Measurements from ENCODE around the gene PCDHB14.
"Not testable (repeated sequence)": the region's sequence is repeated elsewhere in the genome, so short reads cannot be mapped to it uniquely, and the experiment has no call there.

The PCDHB14 gene

DNA sequence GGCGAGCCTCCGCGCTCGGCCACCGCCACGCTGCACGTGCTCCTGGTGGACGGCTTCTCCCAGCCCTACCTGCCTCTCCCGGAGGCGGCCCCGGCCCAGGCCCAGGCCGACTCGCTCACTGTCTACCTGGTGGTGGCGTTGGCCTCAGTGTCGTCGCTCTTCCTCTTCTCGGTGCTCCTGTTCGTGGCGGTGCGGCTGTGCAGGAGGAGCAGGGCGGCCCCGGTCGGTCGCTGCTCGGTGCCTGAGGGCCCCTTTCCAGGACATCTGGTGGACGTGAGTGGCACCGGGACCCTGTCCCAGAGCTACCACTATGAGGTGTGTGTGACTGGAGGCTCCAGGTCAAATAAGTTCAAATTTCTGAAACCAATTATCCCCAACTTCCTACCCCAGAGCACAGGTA lies 12.3 kb upstream of the PCDHB14 start:
- DNase-seq: not testable (repeated sequence)

DNA sequence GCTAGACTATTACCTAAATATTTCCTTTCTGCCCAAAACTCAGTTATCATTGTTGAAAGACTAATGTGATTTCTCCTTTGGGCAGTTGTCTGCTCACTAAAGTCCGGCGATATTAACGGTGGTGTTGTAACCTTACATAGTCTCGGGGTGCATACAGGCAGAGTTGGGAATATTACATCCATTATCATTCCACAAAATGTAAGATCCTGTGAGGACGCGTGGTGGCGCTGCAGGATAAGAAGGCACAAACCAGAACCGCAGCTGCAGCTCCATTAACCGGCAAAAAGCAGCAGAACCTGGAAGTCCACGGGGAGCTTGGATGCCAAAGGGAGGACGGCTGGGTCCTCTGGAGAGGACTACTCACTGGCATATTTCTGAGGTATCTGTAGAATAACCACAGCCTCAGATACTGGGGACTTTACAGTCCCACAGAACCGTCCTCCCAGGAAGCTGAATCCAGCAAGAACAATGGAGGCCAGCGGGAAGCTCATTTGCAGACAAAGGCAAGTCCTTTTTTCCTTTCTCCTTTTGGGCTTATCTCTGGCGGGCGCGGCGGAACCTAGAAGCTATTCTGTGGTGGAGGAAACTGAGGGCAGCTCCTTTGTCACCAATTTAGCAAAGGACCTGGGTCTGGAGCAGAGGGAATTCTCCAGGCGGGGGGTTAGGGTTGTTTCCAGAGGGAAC lies 9.3 kb upstream of the PCDHB14 start, which contains the start of gene PCDHB13:
Gene PCDHB13 (plus strand): TSS at position 264 of the 684 bp plus-strand sequence. CDS start 205 bp downstream, at position 469.
- not testable (repeated sequence) for DNase-seq

DNA sequence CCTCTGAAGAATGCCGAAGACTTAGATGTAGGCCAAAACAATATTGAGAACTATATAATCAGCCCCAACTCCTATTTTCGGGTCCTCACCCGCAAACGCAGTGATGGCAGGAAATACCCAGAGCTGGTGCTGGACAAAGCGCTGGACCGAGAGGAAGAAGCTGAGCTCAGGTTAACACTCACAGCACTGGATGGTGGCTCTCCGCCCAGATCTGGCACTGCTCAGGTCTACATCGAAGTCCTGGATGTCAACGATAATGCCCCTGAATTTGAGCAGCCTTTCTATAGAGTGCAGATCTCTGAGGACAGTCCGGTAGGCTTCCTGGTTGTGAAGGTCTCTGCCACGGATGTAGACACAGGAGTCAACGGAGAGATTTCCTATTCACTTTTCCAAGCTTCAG lies 8.6 kb upstream of the PCDHB14 start:
- not testable (repeated sequence) for DNase-seq

DNA sequence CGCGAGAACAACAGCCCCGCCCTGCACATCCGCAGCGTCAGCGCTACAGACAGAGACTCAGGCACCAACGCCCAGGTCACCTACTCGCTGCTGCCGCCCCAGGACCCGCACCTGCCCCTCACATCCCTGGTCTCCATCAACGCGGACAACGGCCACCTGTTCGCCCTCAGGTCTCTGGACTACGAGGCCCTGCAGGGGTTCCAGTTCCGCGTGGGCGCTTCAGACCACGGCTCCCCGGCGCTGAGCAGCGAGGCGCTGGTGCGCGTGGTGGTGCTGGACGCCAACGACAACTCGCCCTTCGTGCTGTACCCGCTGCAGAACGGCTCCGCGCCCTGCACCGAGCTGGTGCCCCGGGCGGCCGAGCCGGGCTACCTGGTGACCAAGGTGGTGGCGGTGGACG lies 7.6 kb upstream of the PCDHB14 start:
- DNase-seq: not testable (repeated sequence)

DNA sequence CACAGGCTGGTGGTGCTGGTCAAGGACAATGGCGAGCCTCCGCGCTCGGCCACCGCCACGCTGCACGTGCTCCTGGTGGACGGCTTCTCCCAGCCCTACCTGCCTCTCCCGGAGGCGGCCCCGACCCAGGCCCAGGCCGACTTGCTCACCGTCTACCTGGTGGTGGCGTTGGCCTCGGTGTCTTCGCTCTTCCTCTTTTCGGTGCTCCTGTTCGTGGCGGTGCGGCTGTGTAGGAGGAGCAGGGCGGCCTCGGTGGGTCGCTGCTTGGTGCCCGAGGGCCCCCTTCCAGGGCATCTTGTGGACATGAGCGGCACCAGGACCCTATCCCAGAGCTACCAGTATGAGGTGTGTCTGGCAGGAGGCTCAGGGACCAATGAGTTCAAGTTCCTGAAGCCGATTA lies 7.1 kb upstream of the PCDHB14 start:
- DNase-seq: not testable (repeated sequence)

DNA sequence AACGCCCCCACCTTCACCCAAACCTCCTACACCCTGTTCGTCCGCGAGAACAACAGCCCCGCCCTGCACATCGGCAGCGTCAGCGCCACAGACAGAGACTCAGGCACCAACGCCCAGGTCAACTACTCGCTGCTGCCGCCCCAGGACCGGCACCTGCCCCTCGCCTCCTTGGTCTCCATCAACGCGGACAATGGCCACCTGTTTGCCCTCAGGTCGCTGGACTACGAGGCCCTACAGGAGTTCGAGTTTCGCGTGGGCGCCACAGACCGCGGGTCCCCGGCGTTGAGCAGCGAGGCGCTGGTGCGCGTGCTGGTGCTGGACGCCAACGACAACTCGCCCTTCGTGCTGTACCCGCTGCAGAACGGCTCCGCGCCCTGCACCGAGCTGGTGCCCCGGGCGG lies 1.7 kb downstream of the PCDHB14 start:
- DNase-seq: not testable (repeated sequence)

DNA sequence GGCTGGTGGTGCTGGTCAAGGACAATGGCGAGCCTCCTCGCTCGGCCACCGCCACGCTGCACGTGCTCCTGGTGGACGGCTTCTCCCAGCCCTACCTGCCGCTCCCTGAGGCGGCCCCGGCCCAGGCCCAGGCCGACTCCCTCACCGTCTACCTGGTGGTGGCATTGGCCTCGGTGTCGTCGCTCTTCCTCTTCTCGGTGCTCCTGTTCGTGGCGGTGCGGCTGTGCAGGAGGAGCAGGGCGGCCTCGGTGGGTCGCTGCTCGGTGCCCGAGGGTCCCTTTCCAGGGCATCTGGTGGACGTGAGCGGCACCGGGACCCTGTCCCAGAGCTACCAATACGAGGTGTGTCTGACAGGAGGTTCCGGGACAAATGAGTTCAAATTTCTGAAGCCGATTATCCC lies 2.3 kb downstream of the PCDHB14 start:
- not testable (repeated sequence) for DNase-seq

DNA sequence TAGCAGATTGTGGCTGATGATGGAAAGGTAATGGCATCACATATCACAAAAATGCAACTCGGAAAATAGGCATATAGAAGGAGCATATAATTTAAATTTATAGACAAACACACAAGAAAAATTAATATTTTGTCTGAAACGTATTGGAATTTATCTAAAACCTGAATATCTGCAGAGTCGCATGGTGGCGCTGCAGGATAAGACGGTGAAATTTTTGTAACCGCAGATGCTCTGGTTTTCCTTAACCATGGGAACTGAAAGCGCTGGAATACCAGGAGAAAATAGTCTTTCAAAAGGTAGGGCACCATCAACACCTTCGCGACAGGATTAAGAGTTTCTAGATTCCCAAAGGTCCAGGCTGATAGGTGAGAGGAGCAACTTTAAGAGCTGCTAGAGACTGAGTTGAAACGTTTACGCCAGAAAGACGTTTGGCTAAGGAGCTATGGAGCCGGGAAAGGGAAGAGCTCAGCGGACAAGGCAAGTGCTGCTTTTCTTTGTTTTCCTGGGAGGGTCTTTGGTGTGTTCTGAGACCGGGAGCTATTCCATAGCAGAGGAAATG lies 11.0 kb downstream of the PCDHB14 start:
- no peak for DNase-seq

DNA sequence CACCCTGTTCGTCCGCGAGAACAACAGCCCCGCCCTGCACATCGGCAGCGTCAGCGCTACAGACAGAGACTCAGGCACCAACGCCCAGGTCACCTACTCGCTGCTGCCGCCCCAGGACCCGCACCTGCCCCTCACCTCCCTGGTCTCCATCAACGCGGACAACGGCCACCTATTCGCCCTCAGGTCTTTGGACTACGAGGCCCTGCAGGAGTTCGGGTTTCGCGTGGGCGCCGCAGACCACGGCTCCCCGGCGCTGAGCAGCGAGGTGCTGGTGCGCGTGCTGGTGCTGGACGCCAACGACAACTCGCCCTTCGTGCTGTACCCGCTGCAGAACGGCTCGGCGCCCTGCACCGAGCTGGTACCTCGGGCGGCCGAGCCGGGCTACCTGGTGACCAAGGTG lies 12.8 kb downstream of the PCDHB14 start:
- DNase-seq: not testable (repeated sequence)

DNA sequence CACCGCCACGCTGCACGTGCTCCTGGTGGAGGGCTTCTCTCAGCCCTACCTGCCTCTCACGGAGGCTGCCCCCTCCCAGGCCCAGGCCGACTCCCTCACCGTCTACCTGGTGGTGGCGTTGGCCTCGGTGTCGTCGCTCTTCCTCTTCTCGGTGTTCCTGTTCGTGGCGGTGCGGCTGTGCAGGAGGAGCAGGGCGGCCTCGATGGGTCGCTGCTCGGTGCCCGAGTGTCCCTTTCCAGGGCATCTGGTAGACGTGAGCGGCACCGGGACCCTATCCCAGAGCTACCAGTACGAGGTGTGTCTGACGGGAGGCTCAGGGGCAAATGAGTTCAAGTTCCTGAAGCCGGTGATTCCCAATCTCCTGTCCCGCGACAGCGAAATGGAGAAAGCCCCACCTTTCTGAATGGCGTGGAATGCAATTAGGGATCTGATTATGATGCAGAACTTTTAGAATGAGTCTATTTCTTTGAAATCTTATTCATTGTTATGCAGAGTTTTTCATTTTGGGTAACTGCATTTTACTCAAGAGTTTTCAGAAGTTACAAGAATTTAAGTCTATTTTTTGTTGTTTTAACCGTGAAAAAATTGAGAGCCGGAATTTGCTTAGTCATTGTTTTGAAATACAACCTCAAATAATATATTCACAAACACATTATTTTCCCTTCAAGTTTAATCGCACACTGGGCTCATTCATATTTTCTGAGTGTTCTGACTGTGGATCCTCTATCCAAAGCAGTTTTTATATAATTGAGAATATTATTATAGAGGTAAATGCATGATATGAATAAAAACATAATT lies 13.6 kb downstream of the PCDHB14 start:
- DNase-seq: no peak

DNA sequence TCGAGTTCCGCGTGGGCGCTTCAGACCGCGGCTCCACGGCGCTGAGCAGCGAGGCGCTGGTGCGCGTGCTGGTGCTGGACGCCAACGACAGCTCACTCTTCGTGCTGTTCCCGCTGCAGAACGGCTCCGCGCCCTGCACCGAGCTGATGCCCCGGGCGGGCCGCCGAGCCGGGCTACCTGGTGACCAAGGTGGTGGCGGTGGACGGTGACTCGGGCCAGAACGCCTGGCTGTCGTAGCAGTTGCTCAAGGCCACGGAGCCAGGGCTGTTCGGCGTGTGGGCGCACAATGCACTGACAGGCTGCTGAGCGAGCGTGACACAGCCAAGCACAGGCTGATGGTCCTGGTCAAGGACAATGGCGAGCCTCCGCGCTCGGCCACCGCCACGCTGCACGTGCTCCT lies 18.4 kb downstream of the PCDHB14 start:
- DNase-seq: no peak

DNA sequence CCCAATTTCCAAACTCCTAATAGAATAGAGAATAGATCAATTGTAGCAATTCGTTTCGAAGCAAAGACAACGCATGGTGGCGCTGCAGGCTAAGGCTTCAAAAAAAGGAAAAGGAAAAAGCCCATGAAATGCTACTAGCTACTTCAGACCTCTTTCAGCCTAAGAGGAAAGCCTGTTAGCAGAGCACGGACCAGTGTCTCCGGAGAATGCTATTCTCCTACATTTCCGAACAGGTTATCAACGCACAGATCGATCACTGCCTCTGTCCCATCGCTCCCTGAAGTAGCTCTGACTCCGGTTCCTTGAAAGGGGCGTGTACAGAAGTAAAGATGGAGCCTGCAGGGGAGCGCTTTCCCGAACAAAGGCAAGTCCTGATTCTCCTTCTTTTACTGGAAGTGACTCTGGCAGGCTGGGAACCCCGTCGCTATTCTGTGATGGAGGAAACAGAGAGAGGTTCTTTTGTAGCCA lies 22.1 kb downstream of the PCDHB14 start, which contains the start of gene PCDHB15:
Gene PCDHB15 (plus strand): TSS at position 146 of the 468 bp plus-strand sequence. CDS start 184 bp downstream, at position 330.
- no peak for DNase-seq

DNA sequence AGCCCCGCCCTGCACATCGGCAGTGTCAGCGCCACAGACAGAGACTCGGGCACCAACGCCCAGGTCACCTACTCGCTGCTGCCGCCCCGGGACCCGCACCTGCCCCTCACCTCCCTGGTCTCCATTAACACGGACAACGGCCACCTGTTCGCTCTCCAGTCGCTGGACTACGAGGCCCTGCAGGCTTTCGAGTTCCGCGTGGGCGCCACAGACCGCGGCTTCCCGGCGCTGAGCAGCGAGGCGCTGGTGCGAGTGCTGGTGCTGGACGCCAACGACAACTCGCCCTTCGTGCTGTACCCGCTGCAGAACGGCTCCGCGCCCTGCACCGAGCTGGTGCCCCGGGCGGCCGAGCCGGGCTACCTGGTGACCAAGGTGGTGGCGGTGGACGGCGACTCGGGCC lies 23.8 kb downstream of the PCDHB14 start:
- not testable (repeated sequence) for DNase-seq

DNA sequence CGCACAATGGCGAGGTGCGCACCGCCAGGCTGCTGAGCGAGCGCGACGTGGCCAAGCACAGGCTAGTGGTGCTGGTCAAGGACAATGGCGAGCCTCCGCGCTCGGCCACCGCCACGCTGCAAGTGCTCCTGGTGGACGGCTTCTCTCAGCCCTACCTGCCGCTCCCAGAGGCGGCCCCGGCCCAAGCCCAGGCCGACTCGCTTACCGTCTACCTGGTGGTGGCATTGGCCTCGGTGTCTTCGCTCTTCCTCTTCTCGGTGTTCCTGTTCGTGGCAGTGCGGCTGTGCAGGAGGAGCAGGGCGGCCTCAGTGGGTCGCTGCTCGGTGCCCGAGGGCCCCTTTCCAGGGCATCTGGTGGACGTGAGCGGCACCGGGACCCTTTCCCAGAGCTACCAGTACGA lies 24.3 kb downstream of the PCDHB14 start:
- DNase-seq: not testable (repeated sequence)

DNA sequence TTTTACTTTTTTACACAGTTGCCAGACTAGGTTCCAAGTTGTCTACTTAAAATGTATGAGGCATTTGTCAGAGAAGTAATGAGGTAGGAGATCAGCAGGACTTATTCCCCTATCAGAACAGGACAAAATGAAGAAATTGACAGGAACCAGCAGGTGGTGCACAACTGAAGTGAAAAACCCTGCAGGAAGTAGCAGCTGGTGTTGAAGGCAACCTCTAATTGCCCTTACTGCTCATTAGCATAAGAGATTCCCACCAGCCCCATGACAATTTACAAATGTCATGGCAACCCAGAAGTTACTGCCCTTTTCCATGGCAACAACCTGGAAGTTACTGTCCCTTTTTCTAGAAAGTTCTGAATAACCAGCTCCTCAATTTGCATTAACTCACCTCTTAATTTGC lies 27.4 kb downstream of the PCDHB14 start:
- no peak for DNase-seq

DNA sequence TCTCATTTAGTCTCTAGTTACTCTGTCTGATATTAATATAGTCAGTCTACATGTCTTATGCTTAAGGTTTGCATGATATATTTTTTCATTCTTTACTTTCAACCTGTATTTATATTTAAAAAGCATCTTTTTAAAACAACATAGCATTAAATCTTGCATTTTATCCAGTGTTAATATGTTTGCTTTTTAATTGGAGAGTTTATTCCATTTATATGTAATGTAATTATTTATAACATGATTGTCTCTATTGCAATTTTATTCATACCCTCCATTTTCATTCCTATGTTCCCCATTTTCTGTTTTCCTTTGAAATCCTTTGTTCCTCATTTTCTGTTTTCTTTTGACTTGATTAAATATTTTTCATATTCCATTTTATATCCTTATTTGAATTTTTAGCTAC lies 35.3 kb downstream of the PCDHB14 start:
- DNase-seq: no peak

DNA sequence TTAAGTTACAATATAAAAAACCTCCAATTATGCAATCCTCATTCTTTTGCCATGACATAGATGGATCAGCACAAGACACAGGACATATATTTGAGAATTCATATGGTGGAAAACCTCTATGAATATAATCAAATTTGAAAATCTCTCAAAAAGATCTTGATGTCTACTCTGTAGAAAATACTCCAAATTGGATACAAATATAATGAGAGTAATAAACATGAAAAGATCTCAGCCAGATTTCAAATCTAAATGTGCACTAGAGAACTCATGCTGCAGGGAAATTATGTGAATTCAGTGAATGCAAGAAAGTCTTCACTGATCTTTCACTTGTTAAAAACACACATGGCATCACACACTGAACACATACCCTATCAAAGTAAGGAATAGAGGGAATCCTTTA lies 35.8 kb downstream of the PCDHB14 start:
- DNase-seq: no peak

DNA sequence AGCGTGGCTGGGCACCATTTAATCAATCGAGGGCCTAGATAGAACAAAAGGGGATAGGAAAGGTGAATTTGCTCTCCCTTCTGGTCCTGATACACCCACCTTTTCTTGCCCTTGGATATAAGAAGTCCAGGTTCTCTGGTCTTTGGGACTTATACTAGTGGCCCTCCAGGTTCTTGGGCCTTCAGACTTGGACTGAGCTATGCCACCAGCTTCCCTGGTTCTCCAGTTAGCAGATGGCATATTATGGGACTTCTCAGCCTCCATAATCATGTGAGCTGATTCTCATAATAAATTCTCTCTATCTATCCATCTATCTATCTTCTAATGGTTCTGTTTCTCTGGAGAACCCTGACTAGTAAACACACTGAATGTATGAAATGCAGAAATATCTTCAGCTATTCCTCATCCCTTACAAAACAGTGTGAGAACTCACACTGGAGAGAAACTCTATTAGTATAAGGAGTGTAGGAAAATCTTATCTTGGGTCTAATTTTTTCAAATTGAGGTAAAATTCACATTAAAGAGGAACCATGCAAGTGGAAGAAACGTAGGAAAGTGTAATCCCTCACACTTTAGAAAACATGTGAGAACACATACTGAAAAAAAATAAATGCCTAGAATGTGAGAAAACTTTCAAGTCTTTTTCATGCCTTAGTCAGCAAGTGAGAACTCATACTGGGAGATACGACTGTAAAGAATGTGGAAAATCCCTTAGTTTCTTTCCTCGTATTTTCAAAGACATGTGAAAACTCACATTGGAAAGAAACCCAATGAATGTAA lies 37.5 kb downstream of the PCDHB14 start:
- no peak for DNase-seq

DNA sequence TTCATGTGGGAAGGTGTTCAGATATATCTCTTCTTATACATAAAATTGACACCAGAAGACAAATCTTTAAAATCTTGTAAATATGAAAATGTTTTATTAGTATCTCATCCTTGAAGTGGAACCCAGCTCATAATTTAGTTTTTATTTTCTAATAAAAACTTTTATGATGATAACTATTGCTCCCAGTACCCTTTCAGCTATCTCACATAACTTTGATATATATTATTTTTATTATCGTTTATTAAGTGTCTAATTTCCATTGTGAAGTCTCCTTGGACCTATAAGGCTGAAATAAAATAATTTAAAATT lies 38.0 kb downstream of the PCDHB14 start:
- no peak for DNase-seq

DNA sequence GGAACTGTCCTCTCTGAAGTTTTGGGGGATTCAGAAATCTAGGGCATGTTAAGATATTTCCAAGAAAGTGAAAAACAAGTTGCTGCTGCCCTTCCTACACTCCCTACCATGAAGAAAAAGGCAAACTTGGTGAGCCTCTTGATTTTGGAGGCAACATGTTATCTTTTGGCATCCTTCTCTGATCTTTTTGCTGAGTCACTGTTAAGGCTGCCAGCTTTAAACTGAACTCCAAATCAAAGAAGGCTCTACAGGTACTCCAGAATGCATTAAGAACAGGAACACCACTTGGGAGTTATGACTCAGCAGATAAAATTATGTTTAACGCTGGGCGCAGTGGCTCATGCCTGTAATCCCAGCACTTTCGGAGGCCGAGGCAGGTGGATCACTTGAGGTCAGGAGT lies 46.1 kb downstream of the PCDHB14 start:
- DNase-seq: no peak

DNA sequence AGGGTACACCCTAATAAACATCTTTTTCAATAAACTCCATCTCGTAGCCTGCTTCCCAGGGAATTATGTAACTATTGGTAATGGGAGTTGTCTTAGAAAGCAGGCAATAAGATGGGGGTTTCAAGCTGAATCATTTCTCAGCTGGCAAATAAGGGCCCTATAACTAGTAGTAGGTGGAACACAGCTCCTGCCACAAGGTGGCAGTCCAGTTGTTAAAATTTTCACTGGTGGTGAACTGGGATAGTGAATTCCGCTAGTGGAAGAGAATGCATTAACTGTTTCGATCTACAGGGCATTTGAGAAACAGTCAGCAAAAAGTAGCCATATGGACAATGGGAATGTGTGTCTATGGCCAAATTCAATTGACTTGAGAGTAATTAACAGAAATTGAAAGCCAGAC lies 49.8 kb downstream of the PCDHB14 start:
- DNase-seq: no peak

All from NCI-H187 treated with DMSO at 0.1 percent for 48 hours (cell line).